ENCODE results near the gene JADE2.

DNA sequence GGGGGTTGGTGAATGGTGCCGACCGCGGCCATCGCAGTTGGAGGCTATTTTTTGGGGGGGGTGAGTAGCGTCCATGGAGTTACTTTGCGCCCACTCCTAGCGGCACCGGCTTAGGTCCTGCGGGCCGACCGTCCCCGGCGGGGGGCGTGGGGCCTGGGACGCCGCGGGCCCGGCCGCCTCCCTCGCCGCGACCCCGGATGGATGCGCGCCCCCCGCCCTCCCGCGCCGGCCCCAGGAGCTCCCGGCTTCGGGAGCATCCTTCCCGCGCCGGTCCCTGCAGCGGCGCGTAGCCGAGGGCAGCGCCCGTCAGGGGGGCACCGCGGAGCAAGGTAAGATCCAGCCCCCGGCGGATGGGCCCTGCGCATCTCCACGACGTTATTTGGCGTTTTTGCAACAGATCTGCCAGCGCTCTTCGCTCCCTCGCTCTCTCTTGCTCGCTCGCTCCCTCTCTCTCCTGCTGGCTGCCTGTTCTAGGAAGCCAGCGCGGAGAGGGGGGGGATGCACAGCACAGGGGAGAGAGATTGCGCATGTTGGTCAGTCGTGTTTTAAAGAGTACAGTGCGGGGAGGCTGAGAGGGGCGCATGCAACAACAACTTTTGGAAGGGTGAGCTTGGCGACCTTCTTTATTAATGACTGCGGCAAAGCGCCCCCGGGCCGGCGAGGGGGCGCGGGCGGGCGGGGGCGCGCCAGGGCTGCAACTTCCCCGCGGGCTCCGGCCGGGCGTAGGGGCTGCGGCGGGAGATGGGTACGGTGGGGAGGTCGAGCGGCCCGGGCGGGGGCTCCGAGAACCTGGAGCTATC is 413 bp downstream of the JADE2 start:
- TF ChIP-seq POLR2A (IDR thresholded peaks at IDR 0.05) = no peak
- TF ChIP-seq, protein P1, sequence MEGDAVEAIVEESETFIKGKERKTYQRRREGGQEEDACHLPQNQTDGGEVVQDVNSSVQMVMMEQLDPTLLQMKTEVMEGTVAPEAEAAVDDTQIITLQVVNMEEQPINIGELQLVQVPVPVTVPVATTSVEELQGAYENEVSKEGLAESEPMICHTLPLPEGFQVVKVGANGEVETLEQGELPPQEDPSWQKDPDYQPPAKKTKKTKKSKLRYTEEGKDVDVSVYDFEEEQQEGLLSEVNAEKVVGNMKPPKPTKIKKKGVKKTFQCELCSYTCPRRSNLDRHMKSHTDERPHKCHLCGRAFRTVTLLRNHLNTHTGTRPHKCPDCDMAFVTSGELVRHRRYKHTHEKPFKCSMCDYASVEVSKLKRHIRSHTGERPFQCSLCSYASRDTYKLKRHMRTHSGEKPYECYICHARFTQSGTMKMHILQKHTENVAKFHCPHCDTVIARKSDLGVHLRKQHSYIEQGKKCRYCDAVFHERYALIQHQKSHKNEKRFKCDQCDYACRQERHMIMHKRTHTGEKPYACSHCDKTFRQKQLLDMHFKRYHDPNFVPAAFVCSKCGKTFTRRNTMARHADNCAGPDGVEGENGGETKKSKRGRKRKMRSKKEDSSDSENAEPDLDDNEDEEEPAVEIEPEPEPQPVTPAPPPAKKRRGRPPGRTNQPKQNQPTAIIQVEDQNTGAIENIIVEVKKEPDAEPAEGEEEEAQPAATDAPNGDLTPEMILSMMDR (IDR thresholded peaks at IDR 0.05) = no peak
